Fibroblast of mammary gland (primary cell): ENCODE measurements around the gene TEKT4.
"Not testable (repeated sequence)": the region's sequence is repeated elsewhere in the genome, so short reads cannot be mapped to it uniquely, and the experiment has no call there.

Source experiments
- DNase-seq: peaks from one replicate; pipeline ENCODE4 v3.0.0-alpha.2; 2010; ENCODE audit warnings: low read depth
- H3K4me3 ChIP-seq: 2 replicates; pipeline ENCODE4 v1.5.1; 2011; ENCODE audit warnings: low read depth, mild to moderate bottlenecking, low read length, moderate library complexity; ENCODE audit not compliant: control insufficient read depth
- TF ChIP-seq, protein P1 (sequence below): conservative IDR thresholded peaks from 2 replicates; pipeline ENCODE4 v1.5.1; 2011; ENCODE audit warnings: low read depth, low read length, inconsistent platforms; ENCODE audit not compliant: control insufficient read depth, insufficient read depth

TEKT4 gene

GRCh38 chr2:94879982-94880377, 8.8 kb downstream of the TEKT4 start:
- no peak for DNase-seq
- H3K4me3 ChIP-seq: no peak overlapping the region
- TF ChIP-seq, protein P1, sequence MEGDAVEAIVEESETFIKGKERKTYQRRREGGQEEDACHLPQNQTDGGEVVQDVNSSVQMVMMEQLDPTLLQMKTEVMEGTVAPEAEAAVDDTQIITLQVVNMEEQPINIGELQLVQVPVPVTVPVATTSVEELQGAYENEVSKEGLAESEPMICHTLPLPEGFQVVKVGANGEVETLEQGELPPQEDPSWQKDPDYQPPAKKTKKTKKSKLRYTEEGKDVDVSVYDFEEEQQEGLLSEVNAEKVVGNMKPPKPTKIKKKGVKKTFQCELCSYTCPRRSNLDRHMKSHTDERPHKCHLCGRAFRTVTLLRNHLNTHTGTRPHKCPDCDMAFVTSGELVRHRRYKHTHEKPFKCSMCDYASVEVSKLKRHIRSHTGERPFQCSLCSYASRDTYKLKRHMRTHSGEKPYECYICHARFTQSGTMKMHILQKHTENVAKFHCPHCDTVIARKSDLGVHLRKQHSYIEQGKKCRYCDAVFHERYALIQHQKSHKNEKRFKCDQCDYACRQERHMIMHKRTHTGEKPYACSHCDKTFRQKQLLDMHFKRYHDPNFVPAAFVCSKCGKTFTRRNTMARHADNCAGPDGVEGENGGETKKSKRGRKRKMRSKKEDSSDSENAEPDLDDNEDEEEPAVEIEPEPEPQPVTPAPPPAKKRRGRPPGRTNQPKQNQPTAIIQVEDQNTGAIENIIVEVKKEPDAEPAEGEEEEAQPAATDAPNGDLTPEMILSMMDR: no peak

DNA sequence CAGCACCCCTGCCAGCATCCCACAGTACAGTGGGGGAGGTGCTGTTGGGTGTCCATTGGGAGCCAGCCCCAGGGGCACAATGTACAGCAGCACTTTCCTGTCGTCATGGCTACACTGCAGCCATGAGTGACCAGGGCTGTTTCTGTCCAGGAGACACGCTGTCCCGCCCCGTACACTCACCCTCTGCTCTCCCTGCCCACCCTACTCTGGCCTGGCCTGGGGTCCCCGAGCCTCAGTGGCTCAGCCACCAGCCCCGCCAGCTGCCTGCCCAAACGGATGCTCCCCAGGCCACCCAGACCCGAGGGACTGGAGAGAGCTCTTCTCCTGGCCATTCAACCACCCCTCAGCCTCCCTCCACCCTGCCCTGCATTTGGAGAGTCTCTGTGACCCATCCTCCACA, 9.3 kb downstream of the TEKT4 start:
- DNase-seq: no peak
- TF ChIP-seq, protein P1: no peak
- H3K4me3 ChIP-seq: no peak overlapping the region

DNA sequence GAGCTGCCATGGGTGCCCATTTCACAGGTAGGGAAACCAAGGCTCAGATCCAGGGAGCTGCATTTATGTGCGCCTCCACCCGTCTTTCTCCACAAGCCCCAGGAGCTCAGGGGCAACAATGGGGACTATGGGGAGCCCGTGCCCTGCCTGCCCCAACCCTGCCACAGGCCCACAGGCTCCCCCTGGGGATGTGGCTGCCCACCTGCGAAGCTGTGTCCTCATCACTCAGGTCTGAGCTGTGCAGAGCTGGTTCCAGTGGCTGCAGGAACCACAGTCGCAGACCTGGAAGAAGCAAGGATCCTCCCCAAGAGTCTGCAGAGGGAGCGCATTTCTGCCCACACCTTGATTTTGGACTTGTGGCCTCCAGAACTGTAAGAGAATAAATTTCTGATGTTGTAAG, 9.8 kb downstream of the TEKT4 start:
- TF ChIP-seq, protein P1: no peak
- DNase-seq: no peak
- no peak overlapping the region for H3K4me3 ChIP-seq

- no peak overlapping the region for H3K4me3 ChIP-seq
- TF ChIP-seq, protein P1: no peak
- no peak for DNase-seq
Measured at GRCh38 chr2:94890234-94890633, 19.0 kb downstream of the TEKT4 start.

GRCh38 chr2:94895273-94895672, 24.0 kb downstream of the TEKT4 start:
- not testable (repeated sequence) for H3K4me3 ChIP-seq, DNase-seq

- not testable (repeated sequence) for H3K4me3 ChIP-seq, DNase-seq
Measured at GRCh38 chr2:94906976-94907375, 35.7 kb downstream of the TEKT4 start.

- peak; percentile 18 for DNase-seq
- no peak overlapping the region for H3K4me3 ChIP-seq
- TF ChIP-seq, protein P1: no peak
Measured at GRCh38 chr2:94923196-94923595, 52.0 kb downstream of the TEKT4 start.

GRCh38 chr2:94924999-94925398, 53.8 kb downstream of the TEKT4 start:
- H3K4me3 ChIP-seq, DNase-seq: not testable (repeated sequence)
